NCI-H446 treated with DMSO at 0.1 percent for 48 hours (cell line): ENCODE measurements around the gene MTPN.

Experiments
- DNase-seq: peaks from one replicate; lab custom pipeline; 2025; lab: John Stamatoyannopoulos, UW

The MTPN gene

DNA sequence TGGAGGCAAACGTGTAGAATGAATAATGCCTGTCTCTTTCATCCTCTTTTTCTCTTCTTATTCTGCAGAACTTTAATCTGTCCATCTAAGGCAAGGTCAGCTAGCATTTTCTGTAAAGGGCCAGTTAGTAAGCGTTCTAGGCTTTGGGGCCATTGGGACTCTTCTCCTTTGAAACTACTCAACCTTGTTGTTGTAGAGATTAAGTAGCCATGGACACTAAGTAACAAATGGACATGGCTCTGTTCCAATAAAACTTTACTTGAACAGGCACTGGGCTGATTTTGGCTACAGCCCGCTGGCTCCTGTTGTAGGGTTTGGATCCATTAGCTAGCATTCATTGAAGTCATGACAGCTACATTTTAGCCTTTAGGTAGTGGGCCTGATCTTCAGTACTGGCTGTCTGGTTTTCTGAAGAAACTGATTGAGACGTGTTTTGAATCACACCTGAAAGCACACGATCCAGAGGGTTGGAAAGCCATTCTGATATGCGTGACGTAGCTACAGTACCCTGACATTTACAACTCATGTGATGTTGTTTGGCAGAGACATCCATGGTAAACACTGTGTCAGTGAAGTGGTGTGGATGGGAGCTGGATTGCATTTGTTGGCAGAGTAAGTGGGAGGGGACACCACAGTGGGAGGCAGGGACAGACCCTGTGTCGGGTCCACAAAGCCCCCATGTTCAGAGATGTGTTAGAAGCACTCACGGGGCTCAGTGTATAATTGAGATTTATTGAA lies 92.5 kb downstream of the MTPN start:
- no peak for DNase-seq

DNA sequence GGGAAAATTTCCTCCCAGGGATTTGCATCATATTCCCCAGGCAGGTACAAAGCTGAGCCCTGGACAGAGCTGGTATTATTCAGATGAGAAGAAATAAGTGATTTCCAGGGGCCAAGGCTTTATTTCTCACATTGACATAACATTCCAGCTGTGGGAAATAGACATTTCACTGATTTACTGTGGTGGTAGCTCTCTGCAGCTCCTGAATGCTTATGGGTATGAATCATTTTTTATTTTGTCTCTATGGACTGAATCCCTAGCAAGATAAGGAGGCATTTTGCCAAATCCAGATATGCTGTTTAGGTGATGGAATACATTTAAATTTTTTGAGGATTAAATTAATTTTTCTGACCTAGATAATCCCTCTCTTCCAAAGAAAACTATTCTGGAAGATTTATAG lies 97.9 kb downstream of the MTPN start:
- DNase-seq: no peak

DNA sequence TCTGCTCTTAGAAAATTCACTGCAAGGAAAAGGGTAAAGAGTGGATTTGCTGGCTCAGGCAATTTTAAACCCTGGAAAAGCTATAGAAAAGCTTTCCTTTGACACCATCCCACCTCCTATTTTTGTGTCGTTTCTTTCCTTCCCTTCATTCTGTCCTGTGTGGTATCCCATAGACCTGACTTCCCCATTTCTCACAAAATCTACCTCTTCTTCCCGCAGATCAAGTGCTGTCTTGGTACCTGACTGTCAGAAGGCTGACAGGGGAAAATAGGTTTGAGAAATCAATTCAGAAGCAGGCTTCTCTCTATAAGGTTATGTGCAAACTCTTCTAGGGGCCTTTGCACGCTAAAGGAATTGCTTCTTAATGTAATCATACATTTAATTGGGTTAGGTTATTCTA lies 98.9 kb downstream of the MTPN start:
- DNase-seq: no peak

DNA sequence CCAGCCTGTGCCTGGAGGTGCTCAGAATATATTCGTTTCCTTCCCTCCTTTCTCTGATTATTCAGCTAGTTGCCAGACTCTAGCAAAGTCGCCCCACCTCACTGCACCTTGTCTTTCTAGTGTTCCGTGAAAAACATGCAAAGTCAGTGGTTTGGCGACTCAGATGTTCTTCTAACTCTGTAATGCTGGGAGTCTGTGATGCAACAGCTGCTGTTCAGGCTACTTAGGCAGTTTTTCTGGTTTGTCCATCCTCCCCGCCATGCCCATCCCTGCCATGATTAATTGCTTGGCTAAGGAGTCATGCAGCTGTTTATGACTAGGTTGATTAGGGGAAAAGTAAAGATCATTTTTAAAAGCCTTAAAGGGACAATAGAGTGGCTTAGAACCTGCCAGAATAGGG lies 99.4 kb downstream of the MTPN start:
- no peak for DNase-seq
